Stimulated activated CD4-positive, alpha-beta T cell treated with anti-CD3 and anti-CD28 coated beads, Interleukin-15, amount 100 ng/mL, for 1 hour (primary cell): ENCODE results near the gene MSLN.
"Not testable (repeated sequence)": the region's sequence is repeated elsewhere in the genome, so short reads cannot be mapped to it uniquely, and the experiment has no call there.

ENCODE experiments used
- DNase-seq, 2 donors: peaks; one replicate each; pipeline ENCODE4 v3.0.0-alpha.2; 2020; ENCODE audit warnings: low read depth in 1 of 2, low spot score in 1 of 2

Gene MSLN

GRCh38 chr16:754121-754607, 6.4 kb upstream of the MSLN start:
- DNase-seq: not testable (repeated sequence)

GRCh38 chr16:754656-755055, 5.9 kb upstream of the MSLN start:
- no peak for DNase-seq

DNA sequence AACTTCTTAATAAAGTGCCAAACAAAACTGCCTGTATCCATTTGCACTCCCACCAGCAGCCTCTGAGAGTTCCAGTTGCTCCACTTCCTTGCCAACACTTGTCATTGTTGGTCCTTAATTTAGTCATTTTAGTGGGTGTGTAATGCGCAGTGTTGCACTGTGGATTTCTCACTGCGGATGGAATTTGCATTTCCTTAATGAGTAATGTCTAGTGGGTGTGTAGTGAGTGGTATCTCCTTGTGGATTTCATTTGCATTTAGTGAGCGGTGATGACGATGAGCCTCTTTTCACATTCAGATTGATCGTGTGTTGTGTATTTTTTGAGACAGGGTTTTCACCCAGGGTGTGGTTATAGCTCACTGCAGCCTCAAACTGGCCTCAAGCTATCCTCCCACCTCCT, 4.1 kb upstream of the MSLN start:
- no peak for DNase-seq

- DNase-seq: no peak
Observed at GRCh38 chr16:759110-759910, 1.2 kb upstream of the MSLN start.

DNA sequence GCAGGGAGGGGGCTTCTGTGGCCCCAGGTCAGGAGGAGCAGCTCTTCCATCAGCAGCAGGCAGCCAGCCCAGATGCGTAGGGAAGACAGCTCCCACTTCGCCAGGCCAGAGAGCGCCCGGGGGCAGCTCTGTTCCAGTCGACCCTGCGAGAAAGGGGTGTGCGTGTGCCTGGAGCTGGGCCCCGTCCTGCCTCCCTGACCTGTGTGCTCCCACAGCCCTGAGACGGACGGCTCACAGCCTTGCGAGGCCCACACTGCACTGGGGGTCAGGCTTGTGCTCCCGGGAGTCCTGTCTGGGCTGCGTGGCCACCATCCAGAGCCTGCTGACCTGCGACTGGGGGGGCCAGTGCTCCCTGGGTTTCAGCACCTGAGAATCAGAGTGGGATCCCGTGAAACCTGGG, 469 bp upstream of the MSLN start:
- DNase-seq: no peak

DNA sequence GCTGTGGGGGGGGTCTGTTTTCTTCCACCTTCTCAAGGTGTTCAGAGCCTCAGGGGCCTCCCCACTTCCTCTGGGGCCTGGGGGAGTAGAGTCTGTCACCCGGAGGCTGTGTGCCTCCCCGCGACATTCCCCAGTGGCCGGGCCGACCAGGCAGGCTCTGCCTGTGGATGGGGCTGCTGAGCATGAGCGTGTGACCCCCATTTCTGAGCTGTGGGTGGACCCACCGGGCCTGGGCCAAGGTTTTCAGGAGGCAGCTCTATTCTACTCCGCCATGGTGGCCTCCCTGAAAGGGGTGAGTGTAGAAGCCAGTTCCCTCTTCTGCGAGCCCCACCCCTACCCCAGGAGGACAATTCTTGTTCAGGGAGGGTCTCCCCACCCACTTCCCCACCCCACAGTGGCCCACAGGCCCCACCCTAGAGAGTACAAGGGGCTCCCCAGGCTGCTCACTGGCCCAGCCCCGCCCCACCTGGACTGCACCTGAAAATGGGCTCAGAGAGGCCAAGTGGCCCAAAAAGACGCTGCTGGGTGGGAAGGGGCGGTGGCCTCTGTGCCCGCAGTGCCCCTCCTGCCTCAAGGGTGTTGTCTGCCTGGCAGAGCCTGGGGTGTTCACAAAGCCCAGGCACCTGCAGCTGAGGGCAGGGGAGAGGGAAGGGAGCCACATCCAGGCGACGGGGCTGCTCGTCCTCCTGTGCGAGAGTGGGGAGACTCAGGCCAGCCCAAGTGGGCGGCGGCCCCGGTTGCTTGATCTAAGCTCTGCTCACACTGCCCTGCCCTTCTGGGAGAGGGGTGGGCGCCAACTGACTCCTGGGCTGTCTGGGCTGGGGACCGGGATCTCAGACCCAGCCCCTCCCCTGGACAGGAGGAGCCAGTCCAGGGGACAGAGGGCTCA, 1.3 kb downstream of the MSLN start:
- no peak for DNase-seq

DNA sequence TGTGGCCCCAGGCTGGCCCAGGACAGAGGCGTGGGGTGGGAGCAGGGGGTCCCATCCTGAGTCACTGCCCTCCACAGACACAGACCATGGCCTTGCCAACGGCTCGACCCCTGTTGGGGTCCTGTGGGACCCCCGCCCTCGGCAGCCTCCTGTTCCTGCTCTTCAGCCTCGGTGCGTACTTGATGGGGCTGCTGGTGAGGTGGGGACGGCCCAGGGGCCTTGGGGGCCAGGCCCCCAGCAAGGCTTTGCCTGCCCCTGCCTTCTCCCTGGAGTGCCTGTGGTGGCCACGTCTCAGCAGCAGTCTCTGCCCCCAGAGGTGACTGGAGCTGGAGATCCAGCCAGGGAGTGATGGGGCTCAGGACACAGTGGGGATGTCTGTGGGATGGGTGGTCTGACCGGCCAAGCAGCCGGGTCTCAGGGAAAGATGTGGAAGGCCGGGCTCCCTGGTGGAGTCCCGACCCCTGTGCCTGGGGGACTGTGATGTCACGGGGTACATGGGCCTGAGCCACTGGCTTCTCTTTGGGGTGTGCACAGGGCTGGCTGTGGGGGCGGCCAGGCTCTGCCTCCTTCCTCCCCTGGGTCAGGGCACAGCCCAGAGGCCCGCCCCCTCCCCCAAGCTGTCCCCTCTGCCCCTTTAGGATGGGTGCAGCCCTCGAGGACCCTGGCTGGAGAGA, 2.2 kb downstream of the MSLN start:
- DNase-seq: no peak

DNA sequence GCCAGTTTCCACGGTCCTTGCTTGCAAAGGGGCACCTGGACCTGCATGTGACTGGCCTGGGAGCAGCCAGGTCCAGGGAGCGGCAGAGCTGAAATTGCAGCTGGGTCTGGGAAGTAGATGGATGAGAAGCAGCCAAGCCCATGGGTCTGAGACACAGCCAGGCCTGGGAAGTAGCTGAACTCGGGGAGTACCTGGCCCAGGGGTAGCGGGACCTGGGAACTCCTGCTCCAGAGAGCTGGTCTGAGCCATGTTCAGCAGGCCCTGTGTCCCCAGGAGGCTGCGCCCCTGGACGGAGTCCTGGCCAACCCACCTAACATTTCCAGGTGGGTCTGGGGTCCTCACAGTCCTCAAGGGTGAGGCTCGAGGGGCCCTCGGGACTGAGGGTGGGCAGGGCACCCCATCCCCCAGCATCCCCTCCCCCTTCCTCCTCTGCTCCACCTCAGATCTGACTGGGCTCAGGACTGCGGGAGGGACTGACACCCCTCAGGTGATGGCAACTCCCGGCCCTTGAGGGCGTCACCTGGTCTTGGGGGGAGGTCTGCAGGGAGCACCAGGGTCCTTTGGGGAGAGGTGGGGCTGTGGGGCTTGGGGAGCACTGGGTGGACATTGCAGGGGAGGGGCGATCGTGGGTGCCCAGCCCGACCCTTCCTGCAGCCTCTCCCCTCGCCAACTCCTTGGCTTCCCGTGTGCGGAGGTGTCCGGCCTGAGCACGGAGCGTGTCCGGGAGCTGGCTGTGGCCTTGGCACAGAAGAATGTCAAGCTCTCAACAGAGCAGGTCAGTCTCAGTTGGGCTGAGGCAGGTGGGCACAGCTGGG, 3.0 kb downstream of the MSLN start:
- DNase-seq: no peak

DNA sequence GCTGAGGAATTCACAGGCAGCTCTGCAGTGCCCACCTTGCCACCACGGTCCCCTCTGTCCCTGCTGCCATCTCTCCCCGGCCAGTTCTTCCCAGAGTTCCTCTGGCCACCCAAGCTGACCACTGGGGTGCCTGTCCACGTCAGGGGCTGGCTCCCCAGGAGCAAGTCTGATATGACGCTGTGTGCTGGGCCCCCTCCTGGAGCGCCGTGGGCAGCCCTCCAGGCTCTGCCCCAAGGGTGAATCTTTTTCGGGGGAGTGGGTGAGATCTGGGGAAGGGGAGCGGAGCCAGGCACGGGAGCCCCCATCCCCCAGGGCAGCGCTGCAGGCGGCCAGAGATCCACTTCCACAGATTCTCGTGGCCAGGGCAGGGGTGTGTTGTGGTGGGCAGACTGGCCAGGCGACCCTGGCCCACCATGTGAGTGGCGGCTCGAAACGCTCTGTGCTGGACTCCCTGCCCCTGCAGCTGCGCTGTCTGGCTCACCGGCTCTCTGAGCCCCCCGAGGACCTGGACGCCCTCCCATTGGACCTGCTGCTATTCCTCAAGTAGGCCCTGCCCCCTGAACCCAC, 3.7 kb downstream of the MSLN start:
- no peak for DNase-seq

DNA sequence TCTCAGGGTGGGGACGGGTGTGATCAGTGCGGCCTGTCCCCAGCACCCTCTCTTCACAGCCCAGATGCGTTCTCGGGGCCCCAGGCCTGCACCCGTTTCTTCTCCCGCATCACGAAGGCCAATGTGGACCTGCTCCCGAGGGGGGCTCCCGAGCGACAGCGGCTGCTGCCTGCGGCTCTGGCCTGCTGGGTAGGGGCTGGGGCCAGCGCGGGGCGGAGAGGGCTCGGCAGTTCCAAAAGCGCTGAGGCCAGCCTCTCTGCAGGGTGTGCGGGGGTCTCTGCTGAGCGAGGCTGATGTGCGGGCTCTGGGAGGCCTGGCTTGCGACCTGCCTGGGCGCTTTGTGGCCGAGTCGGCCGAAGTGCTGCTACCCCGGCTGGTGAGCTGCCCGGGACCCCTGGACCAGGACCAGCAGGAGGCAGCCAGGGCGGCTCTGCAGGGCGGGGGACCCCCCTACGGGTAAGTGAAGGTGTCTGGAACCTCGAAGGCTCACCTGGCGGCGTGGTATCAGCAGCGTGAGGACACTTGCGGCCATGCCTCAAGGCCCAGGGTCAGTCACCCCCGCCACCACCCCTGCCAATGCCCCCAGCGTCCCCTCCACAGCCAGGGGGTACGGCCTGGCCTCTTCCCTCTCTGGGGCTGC, 4.4 kb downstream of the MSLN start:
- DNase-seq: no peak

GRCh38 chr16:765488-765865, 4.9 kb downstream of the MSLN start:
- DNase-seq: no peak

DNA sequence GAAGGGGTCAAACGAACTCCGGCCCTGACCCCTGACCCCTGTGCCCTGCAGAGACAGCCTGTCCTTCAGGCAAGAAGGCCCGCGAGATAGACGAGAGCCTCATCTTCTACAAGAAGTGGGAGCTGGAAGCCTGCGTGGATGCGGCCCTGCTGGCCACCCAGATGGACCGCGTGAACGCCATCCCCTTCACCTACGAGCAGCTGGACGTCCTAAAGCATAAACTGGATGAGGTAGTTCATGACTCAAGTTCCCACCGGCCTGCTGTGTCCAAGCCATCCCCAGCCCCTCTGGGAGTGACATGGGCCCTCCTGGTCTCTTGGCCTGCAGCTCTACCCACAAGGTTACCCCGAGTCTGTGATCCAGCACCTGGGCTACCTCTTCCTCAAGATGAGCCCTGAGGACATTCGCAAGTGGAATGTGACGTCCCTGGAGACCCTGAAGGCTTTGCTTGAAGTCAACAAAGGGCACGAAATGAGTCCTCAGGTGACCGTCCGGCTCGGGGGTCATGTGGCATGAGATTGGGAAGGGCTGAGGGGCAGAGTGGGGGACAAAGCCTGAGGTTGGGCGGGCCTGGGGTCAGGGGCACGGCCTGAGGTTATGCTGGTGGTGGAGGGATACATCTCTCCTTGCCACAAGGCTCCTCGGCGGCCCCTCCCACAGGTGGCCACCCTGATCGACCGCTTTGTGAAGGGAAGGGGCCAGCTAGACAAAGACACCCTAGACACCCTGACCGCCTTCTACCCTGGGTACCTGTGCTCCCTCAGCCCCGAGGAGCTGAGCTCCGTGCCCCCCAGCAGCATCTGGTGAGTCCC, 5.7 kb downstream of the MSLN start:
- no peak for DNase-seq

GRCh38 chr16:766820-767640, 6.5 kb downstream of the MSLN start:
- DNase-seq: no peak

DNA sequence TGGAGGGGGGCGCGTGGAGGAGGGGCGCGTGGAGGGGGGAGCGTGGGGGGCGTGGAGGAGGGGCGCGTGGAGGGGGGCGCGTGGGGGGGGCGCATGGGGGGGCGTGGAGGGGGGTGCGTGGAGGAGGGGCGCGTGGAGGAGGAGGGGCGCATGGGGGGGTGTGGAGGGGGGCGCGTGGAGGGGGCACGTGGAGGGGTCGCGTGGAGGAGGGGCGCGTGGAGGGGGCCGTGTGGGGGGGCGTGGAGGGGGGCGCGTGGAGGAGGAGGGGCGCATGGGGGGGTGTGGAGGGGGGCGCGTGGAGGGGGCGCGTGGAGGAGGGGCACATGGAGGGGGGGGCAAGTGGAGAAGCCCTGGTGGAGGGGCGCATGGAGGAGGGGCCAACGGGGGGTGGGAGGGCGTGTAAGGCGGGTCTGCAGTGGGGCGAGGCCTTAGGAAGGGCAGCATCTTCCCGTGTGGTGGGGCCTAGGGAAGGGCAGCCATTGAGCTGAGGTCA, 7.3 kb downstream of the MSLN start:
- no peak for DNase-seq

GRCh38 chr16:768428-768827, 7.9 kb downstream of the MSLN start:
- no peak for DNase-seq

DNA sequence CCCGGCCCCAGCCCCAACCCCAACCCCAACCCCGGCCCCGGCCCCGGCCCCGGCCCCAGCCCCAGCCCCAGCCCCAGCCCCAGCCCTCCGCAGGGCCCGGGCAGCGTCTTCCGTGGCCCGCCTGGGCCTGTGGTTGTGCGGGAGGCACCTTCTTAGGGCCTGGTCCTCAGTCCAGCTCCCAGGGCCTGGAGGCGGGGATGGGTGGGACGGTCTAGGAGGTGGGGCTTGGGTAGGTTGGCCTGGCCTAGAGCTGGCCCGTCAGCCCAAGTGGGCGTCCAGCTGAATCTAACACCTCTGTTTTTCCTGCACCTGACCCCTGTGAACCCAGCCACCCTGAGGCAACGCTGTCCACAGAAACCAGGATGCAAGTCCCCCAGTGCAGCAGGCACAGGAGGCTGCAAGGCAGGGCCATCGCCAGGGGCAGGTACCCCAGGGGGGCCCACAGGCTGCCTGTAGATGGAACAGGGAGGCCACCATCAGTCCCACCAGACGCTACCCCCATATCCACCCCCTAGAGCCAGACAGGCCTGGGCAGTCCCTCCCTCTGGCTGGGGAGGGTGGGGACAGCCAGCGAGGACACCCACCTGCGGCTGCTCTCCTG, 8.8 kb downstream of the MSLN start:
- no peak for DNase-seq

- no peak for DNase-seq
Observed at GRCh38 chr16:769934-770333, 9.4 kb downstream of the MSLN start.

DNA sequence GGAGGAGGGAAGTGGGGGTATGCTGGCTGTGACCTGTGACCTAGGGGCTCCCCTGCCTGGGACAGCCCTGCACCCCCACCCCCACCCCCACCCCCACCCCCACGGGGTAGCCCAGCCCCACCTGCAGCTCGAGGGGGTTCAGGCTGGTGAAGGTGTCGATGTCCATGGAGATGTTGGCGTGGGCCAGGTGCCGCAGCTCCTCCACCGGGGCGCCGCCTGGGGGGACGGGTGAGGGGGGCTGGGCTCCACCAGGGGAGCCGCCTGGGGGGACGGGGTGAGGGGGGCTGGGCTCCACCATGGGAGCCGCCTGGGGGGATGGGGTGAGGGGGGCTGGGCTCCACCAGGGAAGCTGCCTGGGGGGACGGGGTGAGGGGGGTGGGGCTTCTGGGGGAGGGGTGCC, 9.9 kb downstream of the MSLN start:
- no peak for DNase-seq
